ENCODE measurements around the gene NEUROD2.

DNA sequence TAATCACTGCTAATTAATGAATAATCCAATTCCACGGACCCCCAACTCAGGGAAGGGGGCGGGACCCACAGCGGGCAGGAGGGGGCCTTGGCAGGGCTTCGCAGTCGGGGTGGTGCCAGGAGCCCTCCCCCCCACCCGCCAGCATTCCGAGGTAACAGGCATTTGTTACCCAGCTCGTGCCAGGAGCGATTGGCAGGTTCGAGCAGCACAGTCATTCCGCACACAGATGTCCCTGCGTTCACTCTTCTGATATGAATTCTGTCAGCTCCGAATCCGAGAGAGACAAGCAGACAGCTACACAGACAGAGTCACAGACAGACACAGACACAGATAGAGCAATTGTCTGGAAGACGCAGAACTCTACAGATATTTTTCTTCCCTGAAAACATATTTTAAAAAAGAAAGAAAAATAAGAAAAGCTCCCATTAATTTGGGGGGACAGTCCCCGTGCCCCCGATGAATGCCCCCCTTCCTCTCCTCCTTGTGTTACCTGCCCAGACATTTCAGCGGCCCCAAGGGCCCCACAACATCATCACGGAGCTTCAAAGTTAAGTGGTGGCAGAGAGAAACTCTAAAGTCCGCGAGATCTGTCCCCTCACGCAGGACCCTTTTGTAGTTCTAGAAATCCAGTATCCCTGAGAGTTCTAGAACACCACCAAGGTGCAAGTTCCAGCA lies 10.2 kb downstream of the NEUROD2 start:
- TF ChIP-seq POLR2A (IDR thresholded peaks at IDR 0.05; ENCODE audit: low read length): no peak
- TF ChIP-seq, protein P1, sequence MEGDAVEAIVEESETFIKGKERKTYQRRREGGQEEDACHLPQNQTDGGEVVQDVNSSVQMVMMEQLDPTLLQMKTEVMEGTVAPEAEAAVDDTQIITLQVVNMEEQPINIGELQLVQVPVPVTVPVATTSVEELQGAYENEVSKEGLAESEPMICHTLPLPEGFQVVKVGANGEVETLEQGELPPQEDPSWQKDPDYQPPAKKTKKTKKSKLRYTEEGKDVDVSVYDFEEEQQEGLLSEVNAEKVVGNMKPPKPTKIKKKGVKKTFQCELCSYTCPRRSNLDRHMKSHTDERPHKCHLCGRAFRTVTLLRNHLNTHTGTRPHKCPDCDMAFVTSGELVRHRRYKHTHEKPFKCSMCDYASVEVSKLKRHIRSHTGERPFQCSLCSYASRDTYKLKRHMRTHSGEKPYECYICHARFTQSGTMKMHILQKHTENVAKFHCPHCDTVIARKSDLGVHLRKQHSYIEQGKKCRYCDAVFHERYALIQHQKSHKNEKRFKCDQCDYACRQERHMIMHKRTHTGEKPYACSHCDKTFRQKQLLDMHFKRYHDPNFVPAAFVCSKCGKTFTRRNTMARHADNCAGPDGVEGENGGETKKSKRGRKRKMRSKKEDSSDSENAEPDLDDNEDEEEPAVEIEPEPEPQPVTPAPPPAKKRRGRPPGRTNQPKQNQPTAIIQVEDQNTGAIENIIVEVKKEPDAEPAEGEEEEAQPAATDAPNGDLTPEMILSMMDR (IDR thresholded peaks at IDR 0.05): no peak
- TF ChIP-seq MAFK (IDR thresholded peaks at IDR 0.05; ENCODE audit: partially characterized antibody): no peak
- TF ChIP-seq CHD2 (IDR thresholded peaks at IDR 0.05; ENCODE audit: low read length, partially characterized antibody): no peak
- no peak for TF ChIP-seq JUN (IDR thresholded peaks at IDR 0.05)
- no peak for TF ChIP-seq RNF2 (IDR thresholded peaks at IDR 0.05; ENCODE audit: borderline replicate concordance, low read depth)
